Measurements from ENCODE around the gene SRPX2.
"Not testable (repeated sequence)": the region's sequence is repeated elsewhere in the genome, so short reads cannot be mapped to it uniquely, and the experiment has no call there.

Gene SRPX2

DNA sequence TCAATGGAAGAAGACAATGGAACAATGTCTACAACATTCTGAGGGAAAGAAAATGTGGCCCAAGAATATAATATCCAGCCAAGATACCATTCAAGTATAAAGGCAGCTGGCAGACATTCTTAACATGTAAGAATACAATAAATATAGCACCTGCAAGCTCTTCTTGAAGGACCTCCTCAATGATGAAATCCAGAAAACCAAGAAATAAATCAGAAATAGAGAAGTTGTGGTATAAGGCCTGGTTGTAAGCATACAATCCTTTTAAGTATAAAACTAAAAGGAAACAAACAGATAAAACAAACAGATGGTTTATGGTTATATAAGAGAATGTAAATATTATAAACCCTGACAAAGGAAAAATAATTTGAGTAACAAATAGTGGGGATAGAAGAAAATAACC lies 54.6 kb downstream of the SRPX2 start:
- H3K4me3 ChIP-seq (ENCODE audit: low read length) = no peak overlapping the region
- no peak for TF ChIP-seq ZNF274 (IDR thresholded peaks at IDR 0.05; ENCODE audit: low read depth, low read length)

DNA sequence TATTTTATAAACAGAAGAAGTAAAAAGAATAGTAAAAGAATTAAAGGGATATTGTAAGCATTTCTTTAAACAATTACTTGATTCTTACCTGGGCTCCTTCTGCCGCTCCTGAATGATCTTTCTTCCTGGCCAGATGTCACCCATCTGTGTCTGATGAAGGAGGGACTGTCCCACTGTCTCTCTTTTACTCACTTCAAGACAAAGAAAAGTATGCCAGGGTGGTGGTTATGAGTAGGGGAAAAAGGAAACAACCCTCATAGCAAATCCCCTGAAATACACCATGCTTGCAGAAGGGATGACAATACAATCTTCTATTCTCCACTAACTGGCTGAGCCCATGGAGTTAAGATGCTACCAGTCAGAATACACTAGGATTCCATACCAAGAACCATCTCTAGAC lies 56.8 kb downstream of the SRPX2 start:
- TF ChIP-seq ZNF274 (IDR thresholded peaks at IDR 0.05; ENCODE audit: low read depth, low read length) = no peak
- no peak overlapping the region for H3K4me3 ChIP-seq (ENCODE audit: low read length)

GRCh38 chrX:100704581-100705203 lies 60.7 kb downstream of the SRPX2 start:
- TF ChIP-seq ZNF274 (IDR thresholded peaks at IDR 0.05; ENCODE audit: low read depth, low read length) = no peak
- H3K4me3 ChIP-seq (ENCODE audit: low read length) = no peak overlapping the region

DNA sequence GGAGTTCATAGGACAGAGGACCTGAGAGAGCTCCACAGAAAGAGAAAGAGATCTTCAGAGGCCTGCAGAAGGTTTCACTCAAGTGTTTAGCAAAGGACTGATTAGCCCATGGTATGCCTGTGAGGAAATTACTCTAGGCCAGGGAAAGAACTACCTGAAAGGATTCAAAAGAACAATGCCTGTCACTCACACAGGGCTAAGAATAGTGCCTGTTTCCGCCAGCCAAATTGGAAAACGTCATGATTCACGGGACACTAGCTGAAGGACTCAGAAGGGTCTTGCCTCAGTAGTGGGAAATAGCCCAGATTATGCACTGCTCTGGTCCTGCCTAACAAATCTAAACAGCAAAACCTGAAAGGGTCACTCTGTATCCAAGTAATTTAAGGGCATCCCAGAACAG lies 66.8 kb downstream of the SRPX2 start:
- no peak overlapping the region for H3K4me3 ChIP-seq (ENCODE audit: low read length)
- no peak for TF ChIP-seq ZNF274 (IDR thresholded peaks at IDR 0.05; ENCODE audit: low read depth, low read length)

- no peak for TF ChIP-seq ZNF274 (IDR thresholded peaks at IDR 0.05; ENCODE audit: low read depth, low read length)
- no peak overlapping the region for H3K4me3 ChIP-seq (ENCODE audit: low read length)
Measured at GRCh38 chrX:100717363-100717762, 73.4 kb downstream of the SRPX2 start.

- no peak overlapping the region for H3K4me3 ChIP-seq (ENCODE audit: low read length)
- TF ChIP-seq ZNF274 (IDR thresholded peaks at IDR 0.05; ENCODE audit: low read depth, low read length) = no peak
Measured at GRCh38 chrX:100719139-100719538, 75.1 kb downstream of the SRPX2 start.

GRCh38 chrX:100720301-100720700 lies 76.3 kb downstream of the SRPX2 start:
- no peak for TF ChIP-seq ZNF274 (IDR thresholded peaks at IDR 0.05; ENCODE audit: low read depth, low read length)
- no peak overlapping the region for H3K4me3 ChIP-seq (ENCODE audit: low read length)

DNA sequence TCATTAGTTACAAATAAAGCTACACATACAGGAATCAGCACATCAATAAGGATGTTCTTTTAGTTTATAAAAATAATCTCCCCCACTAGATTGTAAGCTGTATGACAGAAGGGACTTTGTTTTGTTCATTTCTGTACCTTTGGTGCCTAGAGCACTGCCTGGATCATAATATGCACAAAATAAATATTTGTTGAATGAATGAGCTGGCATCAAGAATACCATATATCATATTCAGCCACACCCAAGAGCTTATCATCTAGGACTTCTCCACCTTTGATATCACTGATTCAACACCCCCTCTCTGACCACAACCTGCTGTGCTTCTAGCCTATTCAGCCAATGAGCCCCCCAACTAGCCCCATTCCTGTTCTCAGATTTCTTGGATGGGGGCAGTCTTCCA lies 77.3 kb downstream of the SRPX2 start:
- no peak for TF ChIP-seq ZNF274 (IDR thresholded peaks at IDR 0.05; ENCODE audit: low read depth, low read length)

GRCh38 chrX:100724006-100724405 lies 80.0 kb downstream of the SRPX2 start:
- not testable (repeated sequence) for H3K4me3 ChIP-seq (ENCODE audit: low read length)

More for the DNA sequence above, 77.3 kb downstream of the SRPX2 start:
- H3K4me3 ChIP-seq (ENCODE audit: low read length) = no peak overlapping the region
